Nephron (organoid): ENCODE results near the gene VPS13C.

Experiments used
- H3K27ac Mint-ChIP-seq, 3 experiments: 2 replicates each; pipeline ENCODE4 v1.8.0; 2020; ENCODE audit warnings: mixed read lengths in 3 of 3, mild to moderate bottlenecking in 2 of 3, moderate library complexity in 1 of 3
- H3K27me3 Mint-ChIP-seq: 2 replicates; pipeline ENCODE4 v1.8.0; 2021; ENCODE audit warnings: low read depth, mild to moderate bottlenecking, moderate library complexity, mixed read lengths
- H3K36me3 Mint-ChIP-seq: 2 replicates; pipeline ENCODE4 v1.8.0; 2020; ENCODE audit warnings: low read depth, mixed read lengths
- H3K4me1 Mint-ChIP-seq: 2 replicates; pipeline ENCODE4 v1.8.0; 2020; ENCODE audit warnings: mixed read lengths
- H3K4me3 Mint-ChIP-seq, 3 experiments: 2 replicates each; pipeline ENCODE4 v1.8.0; 2020; ENCODE audit warnings: mild to moderate bottlenecking in 3 of 3, mixed read lengths in 3 of 3, moderate library complexity in 2 of 3
- H3K9me3 Mint-ChIP-seq: 2 replicates; pipeline ENCODE4 v1.8.0; 2020; ENCODE audit warnings: mixed read lengths
- CTCF ChIP-seq, 3 experiments: fragments of 200-600 bp; sonication (generic); IDR thresholded peaks; one replicate each; pipeline ENCODE4 v1.5.0; 2021; ENCODE audit warnings: antibody characterized with exemption in 3 of 3; ENCODE audit not compliant: unreplicated experiment in 3 of 3

VPS13C gene

GRCh38 chr15:62068810-62069167 lies 8.5 kb upstream of the VPS13C start:
- Mint-ChIP-seq H3K4me3 (peak overlapping the region; percentile 68 to 82 (median 82)), H3K9me3 (no peaks in the 10 kb centered on the region), H3K27ac (no peak overlapping the region), H3K36me3 (no peaks in the 10 kb centered on the region), H3K27me3 (peaks cover 73% of the 10 kb centered on the region), H3K4me1 (peaks cover 14% of the 10 kb centered on the region)
- TF ChIP-seq CTCF (IDR thresholded peaks at IDR 0.05; ENCODE audit: unreplicated experiment in 3 of 3), result no peak

GRCh38 chr15:62068071-62068809 lies 8.0 kb upstream of the VPS13C start:
- TF ChIP-seq CTCF (IDR thresholded peaks at IDR 0.05; ENCODE audit: unreplicated experiment in 3 of 3), result peak in 1 of 3 experiments; percentile 23
- H3K36me3 Mint-ChIP-seq, result no peaks in the 10 kb centered on the region
- H3K27ac Mint-ChIP-seq, result no peak overlapping the region
- peaks cover 14% of the 10 kb centered on the region for H3K4me1 Mint-ChIP-seq
- H3K27me3 Mint-ChIP-seq, result peaks cover 75% of the 10 kb centered on the region
- no peaks in the 10 kb centered on the region for H3K9me3 Mint-ChIP-seq
- H3K4me3 Mint-ChIP-seq, result peak overlapping the region; percentile 68 to 82 (median 82)

DNA sequence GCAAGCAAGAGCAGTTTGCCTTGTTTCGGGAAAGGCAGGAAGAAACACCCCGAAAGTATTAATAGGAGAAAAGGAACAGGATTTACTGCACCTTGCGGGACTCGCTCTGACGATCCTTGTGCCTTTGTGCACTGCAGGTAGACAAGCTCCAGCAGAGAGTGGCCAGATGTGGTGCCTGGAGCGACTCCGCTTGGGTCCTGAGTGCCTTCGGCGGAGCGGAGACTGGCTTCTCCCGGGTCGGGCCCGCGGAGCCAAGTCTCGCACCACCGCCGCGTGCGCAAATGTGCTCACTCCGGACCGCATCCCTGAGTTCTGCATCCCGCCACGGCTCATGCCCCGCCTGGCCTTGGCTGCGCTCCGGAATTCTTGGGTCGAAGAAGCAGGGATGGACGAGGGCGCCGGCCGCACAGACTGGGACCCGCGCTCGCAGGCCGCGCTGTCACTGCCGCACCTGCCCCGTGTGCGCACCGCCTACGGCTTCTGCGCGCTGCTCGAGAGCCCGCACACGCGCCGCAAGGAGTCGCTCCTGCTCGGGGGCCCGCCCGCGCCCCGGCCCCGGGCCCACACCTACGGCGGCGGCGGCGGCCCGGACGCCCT lies 7.3 kb upstream of the VPS13C start:
- H3K27ac Mint-ChIP-seq, result no peak overlapping the region
- TF ChIP-seq CTCF (IDR thresholded peaks at IDR 0.05; ENCODE audit: unreplicated experiment in 3 of 3), result no peak
- peaks cover 14% of the 10 kb centered on the region for H3K4me1 Mint-ChIP-seq
- peaks cover 82% of the 10 kb centered on the region for H3K27me3 Mint-ChIP-seq
- H3K36me3 Mint-ChIP-seq, result no peaks in the 10 kb centered on the region
- peak overlapping the region; percentile 82 to 89 (median 85) for H3K4me3 Mint-ChIP-seq
- H3K9me3 Mint-ChIP-seq, result no peaks in the 10 kb centered on the region

DNA sequence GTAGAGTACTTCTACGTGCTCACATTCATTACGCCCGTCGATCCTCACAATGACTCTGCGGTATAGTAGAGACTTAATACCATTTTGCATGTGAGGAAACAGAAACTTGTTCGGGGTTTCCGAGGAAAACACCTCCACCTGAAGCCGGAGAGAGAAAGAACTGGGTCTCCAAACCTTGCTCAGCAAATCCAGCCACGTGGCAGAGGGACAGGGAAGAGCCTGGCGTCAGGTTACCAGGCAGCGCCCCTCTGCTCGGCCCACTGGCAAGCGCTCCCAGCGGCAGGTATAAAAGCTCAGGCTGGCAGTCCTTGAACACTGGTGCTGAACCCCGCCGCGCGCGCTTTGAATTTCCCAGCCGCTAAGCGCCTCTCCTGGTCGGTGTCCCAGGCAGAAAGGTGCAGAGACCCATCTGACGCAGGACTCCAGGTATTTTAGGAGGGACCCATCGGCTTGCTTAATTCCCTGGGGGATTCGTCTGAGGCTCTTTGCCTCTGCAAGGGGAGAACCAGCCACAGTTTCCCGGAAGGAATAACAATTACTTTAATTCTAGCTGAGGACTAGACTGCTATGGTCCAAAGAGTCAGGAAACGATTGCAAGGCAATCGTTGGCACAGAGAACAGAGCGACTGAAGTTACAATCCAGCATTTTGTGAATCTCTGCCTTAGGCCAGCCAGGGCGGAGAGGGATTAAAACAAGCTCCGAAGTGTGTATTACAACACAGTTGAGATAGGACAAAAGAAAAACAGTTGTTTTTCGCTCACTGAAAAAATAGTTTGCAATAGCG lies 6.6 kb upstream of the VPS13C start, which contains the start of gene C2CD4A:
Gene C2CD4A, plus strand, starts transcription at position 315 of the 785 bp plus-strand sequence. CDS start 637 bp downstream, outside the sequence.
- peak in 1 of 3 experiments; percentile 14 for TF ChIP-seq CTCF (IDR thresholded peaks at IDR 0.05; ENCODE audit: unreplicated experiment in 3 of 3)
- Mint-ChIP-seq H3K4me1 (peaks cover 14% of the 10 kb centered on the region), H3K9me3 (no peaks in the 10 kb centered on the region), H3K4me3 (peak within 1 kb of the TSS; percentile 82 to 89 (median 85)), H3K27ac (no peak within 1 kb of the TSS), H3K27me3 (peaks cover 89% of the 10 kb centered on the region), H3K36me3 (no peaks in the 10 kb centered on the region)

DNA sequence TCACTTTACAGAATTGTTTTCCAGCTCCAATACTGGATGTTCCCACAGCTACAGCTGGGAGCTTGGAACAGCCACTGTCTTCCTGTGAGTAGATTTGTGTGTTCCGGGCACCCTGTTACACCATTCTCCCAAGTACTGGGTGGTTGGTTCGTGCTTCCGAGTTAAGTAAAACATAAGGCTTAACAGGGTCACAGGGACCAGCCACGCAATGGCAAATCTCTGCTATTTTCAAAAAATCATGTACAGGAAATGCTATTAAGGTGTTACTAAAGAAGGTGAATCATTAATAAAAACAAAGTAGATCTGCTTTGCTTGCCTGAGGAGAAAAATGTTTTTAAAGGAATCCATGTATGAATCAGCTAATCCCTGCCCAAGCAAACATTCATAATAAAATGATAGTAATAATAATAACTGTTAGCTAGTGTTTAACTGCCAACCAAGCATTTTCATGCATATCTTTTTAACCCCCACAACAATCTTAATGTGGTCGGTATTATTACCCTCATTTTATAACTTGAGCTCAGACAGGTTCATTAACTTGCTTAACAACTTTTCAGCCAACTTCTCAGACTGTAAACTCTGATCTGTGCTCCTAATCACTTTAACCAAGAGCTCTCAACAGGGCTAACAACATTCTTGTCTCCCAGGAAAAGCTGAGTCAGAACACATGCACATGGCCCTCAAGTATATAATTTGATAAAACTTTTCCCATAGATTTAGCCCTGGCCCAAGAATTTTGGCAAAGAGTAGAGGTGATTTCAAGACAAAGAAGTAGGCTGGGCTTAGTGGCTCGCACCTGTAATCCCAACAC lies 3.8 kb upstream of the VPS13C start:
- H3K27ac Mint-ChIP-seq, result peak overlapping the region; percentile 53 to 69 (median 65)
- no peaks in the 10 kb centered on the region for H3K9me3 Mint-ChIP-seq
- H3K4me3 Mint-ChIP-seq, result peak overlapping the region in 2 of 3 experiments; percentile 6 to 35
- TF ChIP-seq CTCF (IDR thresholded peaks at IDR 0.05; ENCODE audit: unreplicated experiment in 3 of 3), result no peak
- H3K27me3 Mint-ChIP-seq, result peaks cover 81% of the 10 kb centered on the region
- no peaks in the 10 kb centered on the region for H3K36me3 Mint-ChIP-seq
- H3K4me1 Mint-ChIP-seq, result peaks cover 29% of the 10 kb centered on the region
